Gastrocnemius medialis (tissue), 4 donors: ENCODE data around the gene BCL2L2.

ENCODE experiments used
- POLR2A ChIP-seq, 2 donors: fragments of 450-650 bp; IDR thresholded peaks; one replicate each; pipeline ENCODE4 v1.6.1; 2017; ENCODE audit warnings: antibody characterized with exemption in 2 of 2, mild to moderate bottlenecking in 2 of 2, moderate library complexity in 2 of 2
- TF ChIP-seq, protein P1 (sequence below), 5 experiments: fragments of 450-650 bp in 3 of 5; fragments of 200-600 bp in 2 of 5; sonication (generic) in 2 of 5; IDR thresholded peaks in 4 of 5; conservative IDR thresholded peaks in 1 of 5; 1 replicate in 4 of 5; 2 replicates in 1 of 5; pipeline ENCODE4 v1.5.1; 2016 to 2019; ENCODE audit warnings: antibody characterized with exemption in 5 of 5, mild to moderate bottlenecking in 3 of 5, moderate library complexity in 3 of 5

DNA sequence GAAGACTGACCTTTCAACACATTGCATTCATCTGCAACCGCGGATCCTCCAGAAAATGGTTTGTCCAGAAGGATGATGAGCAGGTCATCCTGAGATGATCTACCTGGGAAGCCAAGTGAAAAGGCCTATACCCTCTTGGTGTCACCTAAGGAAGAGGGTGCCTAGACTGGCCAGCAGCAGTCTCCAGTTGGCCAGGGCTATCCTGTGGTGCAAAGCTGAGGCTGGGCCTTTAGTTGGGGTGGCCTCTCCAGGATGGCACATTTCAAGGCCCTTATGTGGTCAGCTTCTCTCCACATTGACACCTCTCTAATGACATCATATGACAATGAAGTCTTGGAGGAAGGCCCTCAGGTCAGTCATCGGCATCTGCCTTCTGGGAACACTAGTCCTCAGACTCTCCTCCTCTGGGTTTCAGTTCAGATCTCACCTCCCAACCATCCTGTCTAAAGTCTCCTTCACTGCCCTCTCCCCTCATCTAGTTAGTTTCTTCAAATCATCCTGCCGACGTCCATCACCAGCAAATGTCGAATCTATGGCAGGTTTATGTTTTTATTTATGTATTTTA is 49.3 kb downstream of the BCL2L2 start:
- TF ChIP-seq, protein P1, sequence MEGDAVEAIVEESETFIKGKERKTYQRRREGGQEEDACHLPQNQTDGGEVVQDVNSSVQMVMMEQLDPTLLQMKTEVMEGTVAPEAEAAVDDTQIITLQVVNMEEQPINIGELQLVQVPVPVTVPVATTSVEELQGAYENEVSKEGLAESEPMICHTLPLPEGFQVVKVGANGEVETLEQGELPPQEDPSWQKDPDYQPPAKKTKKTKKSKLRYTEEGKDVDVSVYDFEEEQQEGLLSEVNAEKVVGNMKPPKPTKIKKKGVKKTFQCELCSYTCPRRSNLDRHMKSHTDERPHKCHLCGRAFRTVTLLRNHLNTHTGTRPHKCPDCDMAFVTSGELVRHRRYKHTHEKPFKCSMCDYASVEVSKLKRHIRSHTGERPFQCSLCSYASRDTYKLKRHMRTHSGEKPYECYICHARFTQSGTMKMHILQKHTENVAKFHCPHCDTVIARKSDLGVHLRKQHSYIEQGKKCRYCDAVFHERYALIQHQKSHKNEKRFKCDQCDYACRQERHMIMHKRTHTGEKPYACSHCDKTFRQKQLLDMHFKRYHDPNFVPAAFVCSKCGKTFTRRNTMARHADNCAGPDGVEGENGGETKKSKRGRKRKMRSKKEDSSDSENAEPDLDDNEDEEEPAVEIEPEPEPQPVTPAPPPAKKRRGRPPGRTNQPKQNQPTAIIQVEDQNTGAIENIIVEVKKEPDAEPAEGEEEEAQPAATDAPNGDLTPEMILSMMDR (IDR thresholded peaks at IDR 0.05 in 4 of 5, conservative IDR thresholded peaks at IDR 0.05 in 1 of 5) = no peak
- no peak for TF ChIP-seq POLR2A (IDR thresholded peaks at IDR 0.05)
